NT2/D1 (cell line): Measurements from ENCODE around the gene MFSD11.

Experiments
- SUZ12 ChIP-seq: IDR thresholded peaks from 2 replicates; pipeline ENCODE4 v1.6.1; 2011; ENCODE audit not compliant: insufficient read length, insufficient read depth; ENCODE audit errors: extremely low read depth
- ZNF274 ChIP-seq: IDR thresholded peaks from 2 replicates; pipeline ENCODE4 v1.6.1; 2011; ENCODE audit warnings: mild to moderate bottlenecking, low read depth, low read length

DNA sequence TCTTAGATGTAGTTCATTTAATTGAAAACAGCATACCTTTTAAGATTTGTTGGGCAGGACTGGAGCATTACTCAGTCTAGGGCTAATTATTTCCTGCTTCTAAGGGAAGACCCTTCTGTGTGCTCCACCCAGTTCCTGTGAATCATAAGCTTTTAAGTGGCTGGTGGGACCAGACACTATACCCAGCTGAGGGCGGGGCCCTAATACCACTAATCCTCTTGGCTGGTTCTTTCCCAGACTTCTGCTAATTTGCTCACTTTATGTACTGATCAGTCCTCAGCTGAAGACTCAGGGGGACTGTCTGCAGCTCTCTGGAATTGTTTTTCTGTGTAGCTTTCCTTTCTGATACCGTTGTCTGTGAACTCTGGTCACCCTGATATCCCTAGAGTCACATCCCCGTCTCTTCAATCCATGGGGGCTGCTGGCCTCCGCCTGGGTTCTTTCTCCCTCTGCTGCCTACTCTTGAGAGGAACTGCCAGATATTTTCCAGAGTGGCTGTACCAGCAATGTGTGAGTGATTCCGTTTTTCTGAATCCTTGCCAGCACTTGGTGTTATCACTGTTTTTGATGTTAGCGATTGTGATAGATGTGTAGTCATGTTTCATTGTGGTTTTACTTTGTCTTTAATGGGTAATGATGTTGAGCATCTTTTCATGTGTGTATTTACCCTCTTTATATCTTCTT lies 35.1 kb downstream of the MFSD11 start:
- TF ChIP-seq SUZ12 (no peak), ZNF274 (no peak)
